Measurements from ENCODE around the gene HES1. TPM values are rescaled to one million over a fixed set of nuclear protein-coding genes. Genes with fewer than 3 reads are reported as not detected.

Gene HES1
- total RNA-seq, 6 experiments from 2014 or later, result 12.9 to 40.3 (median 23.4) TPM

DNA sequence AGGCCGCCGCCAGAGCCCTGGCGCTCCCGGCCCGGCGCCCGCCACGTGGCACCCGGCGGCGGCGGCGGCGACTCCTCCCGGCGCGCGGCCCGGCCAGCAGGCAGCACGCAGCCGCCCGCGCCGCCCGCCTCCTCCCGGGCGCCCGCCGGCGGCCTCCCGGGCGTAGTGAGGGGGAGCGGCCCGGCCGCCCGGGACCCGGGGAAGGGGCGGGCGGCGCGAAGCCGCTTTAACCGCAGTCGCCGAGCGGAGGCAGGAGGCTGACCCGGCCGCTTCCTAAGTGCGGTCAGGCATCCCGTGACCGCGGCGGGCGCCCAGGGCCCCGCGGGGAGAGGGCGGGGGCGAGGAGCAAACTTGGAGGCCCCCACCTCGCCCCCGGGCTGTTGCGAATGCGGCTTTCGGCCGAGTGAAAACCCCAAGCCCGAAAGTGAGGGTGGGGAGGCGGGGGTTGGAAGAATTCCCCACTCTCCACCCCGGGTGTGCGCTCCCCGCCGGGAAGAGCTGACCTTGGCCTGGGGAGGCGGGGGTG lies 1.7 kb upstream of the HES1 start:
- H3K4me1 ChIP-seq, result peaks cover 0 to 51% (median 17%) of the 10 kb centered on the region in 4 donors
- no CpG with 5 or more reads among the region's 71 CpGs for WGBS (ENCODE audit: insufficient coverage, low coverage, low lambda C conversion rate, missing lambda C conversion rate)
- H3K9me3 ChIP-seq, result no peaks in the 10 kb centered on the region
- intact Hi-C loops (cut with DNase I), result loop anchor here (5.0 to 10.0 kb wide), 3 partner anchors 47 to 349 kb away; no protein-coding TSS in a partner anchor
- no peaks in the 10 kb centered on the region for H3K27me3 ChIP-seq
- TF ChIP-seq, protein P1, sequence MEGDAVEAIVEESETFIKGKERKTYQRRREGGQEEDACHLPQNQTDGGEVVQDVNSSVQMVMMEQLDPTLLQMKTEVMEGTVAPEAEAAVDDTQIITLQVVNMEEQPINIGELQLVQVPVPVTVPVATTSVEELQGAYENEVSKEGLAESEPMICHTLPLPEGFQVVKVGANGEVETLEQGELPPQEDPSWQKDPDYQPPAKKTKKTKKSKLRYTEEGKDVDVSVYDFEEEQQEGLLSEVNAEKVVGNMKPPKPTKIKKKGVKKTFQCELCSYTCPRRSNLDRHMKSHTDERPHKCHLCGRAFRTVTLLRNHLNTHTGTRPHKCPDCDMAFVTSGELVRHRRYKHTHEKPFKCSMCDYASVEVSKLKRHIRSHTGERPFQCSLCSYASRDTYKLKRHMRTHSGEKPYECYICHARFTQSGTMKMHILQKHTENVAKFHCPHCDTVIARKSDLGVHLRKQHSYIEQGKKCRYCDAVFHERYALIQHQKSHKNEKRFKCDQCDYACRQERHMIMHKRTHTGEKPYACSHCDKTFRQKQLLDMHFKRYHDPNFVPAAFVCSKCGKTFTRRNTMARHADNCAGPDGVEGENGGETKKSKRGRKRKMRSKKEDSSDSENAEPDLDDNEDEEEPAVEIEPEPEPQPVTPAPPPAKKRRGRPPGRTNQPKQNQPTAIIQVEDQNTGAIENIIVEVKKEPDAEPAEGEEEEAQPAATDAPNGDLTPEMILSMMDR (IDR thresholded peaks at IDR 0.05), result peak in 1 of 4 donors; percentile 4
- TF ChIP-seq POLR2A (IDR thresholded peaks at IDR 0.05), result peak; percentile 65
- H3K36me3 ChIP-seq, result no peaks in the 10 kb centered on the region
- peak overlapping the region; percentile 93 to 97 (median 95) for H3K27ac ChIP-seq
- peak overlapping the region; percentile 44 to 78 (median 66) for H3K4me3 ChIP-seq
- ATAC-seq (no peak), DNase-seq (peak in 1 of 3 donors; percentile 86)

DNA sequence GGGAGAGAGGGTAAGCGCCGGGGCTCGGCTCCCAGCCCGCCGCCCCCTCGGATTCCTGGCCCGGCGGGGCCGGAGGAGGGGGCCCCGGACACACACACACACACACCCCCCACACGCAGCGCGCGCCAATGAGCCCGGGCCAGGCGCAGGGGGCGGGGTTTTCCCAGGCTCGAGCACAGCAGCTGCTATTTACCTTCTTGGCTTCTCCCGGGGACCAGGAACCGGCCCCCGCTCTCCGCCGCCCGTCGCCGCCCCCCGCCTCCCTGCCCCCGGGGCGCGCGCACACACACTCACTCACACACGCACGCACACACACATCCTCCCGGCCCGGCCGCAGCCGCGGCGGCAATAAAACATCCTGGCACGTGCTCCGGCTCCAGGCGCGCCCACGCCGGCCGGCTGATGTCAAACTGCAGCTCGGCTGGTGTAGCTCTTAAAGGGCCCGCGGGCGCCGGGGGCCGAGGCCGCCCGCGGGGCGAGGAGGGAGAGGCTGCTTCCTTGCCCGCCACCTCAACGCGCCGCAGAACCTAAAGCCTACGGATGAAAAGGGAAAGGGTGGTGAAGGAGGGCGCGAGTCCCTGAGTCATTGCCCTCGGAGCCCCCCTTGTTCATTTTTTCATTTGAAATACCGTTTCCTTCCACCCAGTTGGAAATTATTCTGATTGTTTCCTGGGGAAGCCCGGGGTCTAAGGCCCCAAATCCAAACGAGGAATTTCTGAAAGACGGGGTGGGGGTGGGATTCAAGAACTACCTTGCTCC lies 1.0 kb upstream of the HES1 start:
- Histone ChIP-seq H3K4me3 (peak overlapping the region; percentile 44 to 78 (median 66)), H3K27me3 (no peaks in the 10 kb centered on the region), H3K36me3 (no peaks in the 10 kb centered on the region), H3K9me3 (no peaks in the 10 kb centered on the region), H3K4me1 (peaks cover 0 to 53% (median 17%) of the 10 kb centered on the region in 4 donors), H3K27ac (peak overlapping the region; percentile 93 to 97 (median 95))
- DNase-seq (peak; percentile 95 to 97 (median 95)), ATAC-seq (peak; percentile 55 to 73 (median 63))
- TF ChIP-seq, protein P1 (IDR thresholded peaks at IDR 0.05), result no peak
- TF ChIP-seq POLR2A (IDR thresholded peaks at IDR 0.05), result peak; percentile 79
- intact Hi-C loops (cut with DNase I), result loop anchor here (5.0 to 10.0 kb wide), 3 partner anchors 48 to 350 kb away; no protein-coding TSS in a partner anchor
- WGBS (ENCODE audit: insufficient coverage, low coverage, low lambda C conversion rate, missing lambda C conversion rate), result 0% methylated on average over 30 of the region's 68 CpGs

DNA sequence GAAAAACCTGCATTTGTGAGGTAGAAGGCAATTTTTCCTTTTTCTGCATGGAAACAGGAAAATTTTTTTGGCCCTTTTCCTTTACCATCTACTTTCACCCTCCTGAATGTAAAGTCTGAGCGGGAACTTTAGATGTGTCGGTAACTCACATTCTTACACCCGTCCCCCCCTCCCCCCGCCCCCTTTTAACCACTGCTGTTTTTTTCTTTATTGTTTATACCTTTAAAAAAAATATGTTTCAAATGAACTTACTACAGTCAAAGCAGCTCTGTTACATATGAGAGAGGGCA lies 487 bp upstream of the HES1 start:
- 2% methylated on average over 4 of the region's 4 CpGs for WGBS (ENCODE audit: insufficient coverage, low coverage, low lambda C conversion rate, missing lambda C conversion rate)
- intact Hi-C loops (cut with DNase I), result loop anchor here in 1 of 2 donors (10.0 kb wide), 2 partner anchors 61 to 351 kb away; no protein-coding TSS in a partner anchor
- Histone ChIP-seq H3K36me3 (no peaks in the 10 kb centered on the region), H3K4me1 (peaks cover 0 to 53% (median 17%) of the 10 kb centered on the region in 4 donors), H3K27ac (peak overlapping the region; percentile 93 to 97 (median 95)), H3K27me3 (no peaks in the 10 kb centered on the region), H3K9me3 (no peaks in the 10 kb centered on the region), H3K4me3 (peak overlapping the region; percentile 44 to 78 (median 66))
- DNase-seq, result no peak
- ATAC-seq, result no peak
- TF ChIP-seq POLR2A (IDR thresholded peaks at IDR 0.05), result no peak
- TF ChIP-seq, protein P1 (IDR thresholded peaks at IDR 0.05), result no peak

DNA sequence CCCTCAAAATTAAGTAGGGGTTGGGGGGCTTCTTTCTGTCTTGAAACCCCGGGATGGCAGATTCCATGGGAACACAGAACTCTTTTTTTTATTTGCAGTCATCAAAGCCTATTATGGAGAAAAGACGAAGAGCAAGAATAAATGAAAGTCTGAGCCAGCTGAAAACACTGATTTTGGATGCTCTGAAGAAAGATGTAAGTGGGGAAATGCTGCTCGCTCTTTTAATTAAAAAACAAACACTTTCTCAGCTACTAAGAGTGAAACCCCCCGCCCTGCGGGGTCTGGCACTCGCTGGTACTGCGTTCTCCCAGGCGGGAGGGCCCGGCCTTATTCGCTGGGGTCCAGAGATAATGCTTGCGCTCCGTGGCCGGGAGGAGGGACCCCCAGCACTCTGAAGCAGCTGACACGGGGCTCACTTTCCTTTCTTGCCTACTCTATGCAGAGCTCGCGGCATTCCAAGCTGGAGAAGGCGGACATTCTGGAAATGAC lies 615 bp downstream of the HES1 start:
- Histone ChIP-seq H3K27me3 (no peaks in the 10 kb centered on the region), H3K27ac (peak overlapping the region; percentile 83 to 95 (median 84)), H3K4me1 (peaks cover 0 to 46% (median 18%) of the 10 kb centered on the region in 4 donors), H3K9me3 (no peaks in the 10 kb centered on the region), H3K4me3 (peak overlapping the region; percentile 74 to 90 (median 78)), H3K36me3 (no peaks in the 10 kb centered on the region)
- intact Hi-C loops (cut with DNase I), result loop anchor here in 1 of 2 donors (10.0 kb wide), 2 partner anchors 62 to 352 kb away; no protein-coding TSS in a partner anchor
- DNase-seq, result peak in 1 of 3 donors; percentile 28
- TF ChIP-seq POLR2A (IDR thresholded peaks at IDR 0.05), result no peak
- TF ChIP-seq, protein P1 (IDR thresholded peaks at IDR 0.05), result no peak
- no peak for ATAC-seq
- 0% methylated on average over 7 of the region's 17 CpGs for WGBS (ENCODE audit: insufficient coverage, low coverage, low lambda C conversion rate, missing lambda C conversion rate)

Measured in right lobe of liver (tissue), 6 donors.